Astrocyte (in vitro differentiated cells and primary cell): ENCODE data around the gene FSIP1.

Experiments
- EZH2 ChIP-seq: IDR thresholded peaks from 2 replicates; pipeline ENCODE4 v1.6.1; 2012; ENCODE audit warnings: mild to moderate bottlenecking, low read length, inconsistent platforms; ENCODE audit not compliant: insufficient read depth
- TF ChIP-seq, protein P1 (sequence below): IDR thresholded peaks from 2 replicates; pipeline ENCODE4 v1.5.1; 2011; ENCODE audit warnings: low read depth, mild to moderate bottlenecking, inconsistent platforms, low read length, moderate library complexity; ENCODE audit not compliant: insufficient read depth

DNA sequence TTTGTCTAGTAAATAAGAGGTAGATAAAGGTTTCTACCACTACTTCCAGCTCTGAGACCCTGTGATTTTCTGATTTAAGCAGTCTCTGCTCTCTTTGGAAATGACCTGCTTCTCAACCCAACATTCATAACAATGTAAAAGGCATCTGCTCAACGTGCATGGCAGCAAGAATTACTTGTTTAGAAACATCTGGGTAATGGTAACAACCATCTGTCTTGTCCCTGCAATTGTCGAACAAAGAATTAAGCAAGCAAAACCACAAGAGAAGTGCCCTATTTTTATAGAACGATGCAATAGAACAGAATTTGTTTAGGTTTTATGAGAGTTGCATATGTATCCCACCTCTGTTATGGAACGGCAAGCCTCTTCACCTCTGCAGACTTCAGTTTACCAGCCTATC is 7.1 kb upstream of the FSIP1 start:
- TF ChIP-seq, protein P1, sequence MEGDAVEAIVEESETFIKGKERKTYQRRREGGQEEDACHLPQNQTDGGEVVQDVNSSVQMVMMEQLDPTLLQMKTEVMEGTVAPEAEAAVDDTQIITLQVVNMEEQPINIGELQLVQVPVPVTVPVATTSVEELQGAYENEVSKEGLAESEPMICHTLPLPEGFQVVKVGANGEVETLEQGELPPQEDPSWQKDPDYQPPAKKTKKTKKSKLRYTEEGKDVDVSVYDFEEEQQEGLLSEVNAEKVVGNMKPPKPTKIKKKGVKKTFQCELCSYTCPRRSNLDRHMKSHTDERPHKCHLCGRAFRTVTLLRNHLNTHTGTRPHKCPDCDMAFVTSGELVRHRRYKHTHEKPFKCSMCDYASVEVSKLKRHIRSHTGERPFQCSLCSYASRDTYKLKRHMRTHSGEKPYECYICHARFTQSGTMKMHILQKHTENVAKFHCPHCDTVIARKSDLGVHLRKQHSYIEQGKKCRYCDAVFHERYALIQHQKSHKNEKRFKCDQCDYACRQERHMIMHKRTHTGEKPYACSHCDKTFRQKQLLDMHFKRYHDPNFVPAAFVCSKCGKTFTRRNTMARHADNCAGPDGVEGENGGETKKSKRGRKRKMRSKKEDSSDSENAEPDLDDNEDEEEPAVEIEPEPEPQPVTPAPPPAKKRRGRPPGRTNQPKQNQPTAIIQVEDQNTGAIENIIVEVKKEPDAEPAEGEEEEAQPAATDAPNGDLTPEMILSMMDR, result no peak
- no peak for TF ChIP-seq EZH2
